ENCODE data around the gene PADI3.

Gene PADI3

GRCh38 chr1:17308593-17308992 is 59.7 kb downstream of the PADI3 start:
- no peak for TF ChIP-seq CTCF (IDR thresholded peaks at IDR 0.05)

GRCh38 chr1:17309426-17310067 is 60.6 kb downstream of the PADI3 start:
- no peak for TF ChIP-seq CTCF (IDR thresholded peaks at IDR 0.05)

- no peak for TF ChIP-seq CTCF (IDR thresholded peaks at IDR 0.05)
Measured at GRCh38 chr1:17310068-17310640, 61.3 kb downstream of the PADI3 start.

- TF ChIP-seq CTCF (IDR thresholded peaks at IDR 0.05), result no peak
Measured at GRCh38 chr1:17313530-17314309, 64.8 kb downstream of the PADI3 start.

- no peak for TF ChIP-seq CTCF (IDR thresholded peaks at IDR 0.05)
Measured at GRCh38 chr1:17314491-17314971, 65.6 kb downstream of the PADI3 start.

- TF ChIP-seq CTCF (IDR thresholded peaks at IDR 0.05), result no peak
Measured at GRCh38 chr1:17315542-17316130, 66.7 kb downstream of the PADI3 start.

GRCh38 chr1:17316704-17317103 is 67.8 kb downstream of the PADI3 start:
- no peak for TF ChIP-seq CTCF (IDR thresholded peaks at IDR 0.05)
